ENCODE results near the gene LMBR1L. TPM values are rescaled to one million over a fixed set of nuclear protein-coding genes. Genes with fewer than 3 reads are reported as not detected.
"Not testable (repeated sequence)": the region's sequence is repeated elsewhere in the genome, so short reads cannot be mapped to it uniquely, and the experiment has no call there.

The LMBR1L gene
- total RNA-seq, 1 experiment from 2014 or later: 78.2 TPM

DNA sequence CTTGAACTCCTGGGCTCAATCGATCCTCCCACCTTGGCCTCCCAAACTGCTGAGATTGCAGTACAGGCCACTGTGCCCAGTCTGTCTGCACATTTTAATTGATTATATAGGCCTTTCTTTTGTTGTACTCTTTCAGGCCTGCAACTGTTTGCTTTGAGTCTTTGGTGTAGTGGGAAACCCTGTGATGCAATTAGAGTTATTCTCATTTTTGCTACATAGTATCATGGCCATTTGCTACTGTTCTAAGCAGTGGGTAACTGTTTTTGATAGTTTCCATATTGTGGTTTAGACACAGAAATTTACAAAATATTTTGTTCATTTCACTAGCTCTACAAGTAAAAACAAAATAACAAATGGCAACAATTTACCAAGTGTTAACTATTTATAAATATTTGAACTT, 26.8 kb upstream of the LMBR1L start:
- no peak for ATAC-seq
- POLR2A ChIA-PET: no interaction called here
- TF ChIP-seq USF2 (CRISPR knock-in tag; IDR thresholded peaks at IDR 0.05) (no peak), HMGA2 (CRISPR knock-in tag; IDR thresholded peaks at IDR 0.05) (no peak), GTF2I (CRISPR knock-in tag; conservative IDR thresholded peaks at IDR 0.05) (no peak), ZNF416 (CRISPR knock-in tag; IDR thresholded peaks at IDR 0.05) (no peak), TEAD4 (CRISPR knock-in tag; IDR thresholded peaks at IDR 0.05) (no peak), ZNF219 (CRISPR knock-in tag; IDR thresholded peaks at IDR 0.05; ENCODE audit: borderline replicate concordance) (no peak), ZMAT4 (CRISPR knock-in tag; IDR thresholded peaks at IDR 0.05) (no peak), RELA (CRISPR knock-in tag; IDR thresholded peaks at IDR 0.05; ENCODE audit: borderline replicate concordance) (no peak), NFATC4 (CRISPR knock-in tag; IDR thresholded peaks at IDR 0.05) (no peak), KAT7 (CRISPR knock-in tag; IDR thresholded peaks at IDR 0.05; ENCODE audit: borderline replicate concordance) (no peak), ATF1 (CRISPR knock-in tag; IDR thresholded peaks at IDR 0.05) (no peak), EMX1 (CRISPR knock-in tag; IDR thresholded peaks at IDR 0.05) (no peak)
- TF ChIP-seq, protein P1, sequence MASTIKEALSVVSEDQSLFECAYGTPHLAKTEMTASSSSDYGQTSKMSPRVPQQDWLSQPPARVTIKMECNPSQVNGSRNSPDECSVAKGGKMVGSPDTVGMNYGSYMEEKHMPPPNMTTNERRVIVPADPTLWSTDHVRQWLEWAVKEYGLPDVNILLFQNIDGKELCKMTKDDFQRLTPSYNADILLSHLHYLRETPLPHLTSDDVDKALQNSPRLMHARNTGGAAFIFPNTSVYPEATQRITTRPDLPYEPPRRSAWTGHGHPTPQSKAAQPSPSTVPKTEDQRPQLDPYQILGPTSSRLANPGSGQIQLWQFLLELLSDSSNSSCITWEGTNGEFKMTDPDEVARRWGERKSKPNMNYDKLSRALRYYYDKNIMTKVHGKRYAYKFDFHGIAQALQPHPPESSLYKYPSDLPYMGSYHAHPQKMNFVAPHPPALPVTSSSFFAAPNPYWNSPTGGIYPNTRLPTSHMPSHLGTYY (CRISPR knock-in tag; IDR thresholded peaks at IDR 0.05): no peak
- TF ChIP-seq, protein P2, sequence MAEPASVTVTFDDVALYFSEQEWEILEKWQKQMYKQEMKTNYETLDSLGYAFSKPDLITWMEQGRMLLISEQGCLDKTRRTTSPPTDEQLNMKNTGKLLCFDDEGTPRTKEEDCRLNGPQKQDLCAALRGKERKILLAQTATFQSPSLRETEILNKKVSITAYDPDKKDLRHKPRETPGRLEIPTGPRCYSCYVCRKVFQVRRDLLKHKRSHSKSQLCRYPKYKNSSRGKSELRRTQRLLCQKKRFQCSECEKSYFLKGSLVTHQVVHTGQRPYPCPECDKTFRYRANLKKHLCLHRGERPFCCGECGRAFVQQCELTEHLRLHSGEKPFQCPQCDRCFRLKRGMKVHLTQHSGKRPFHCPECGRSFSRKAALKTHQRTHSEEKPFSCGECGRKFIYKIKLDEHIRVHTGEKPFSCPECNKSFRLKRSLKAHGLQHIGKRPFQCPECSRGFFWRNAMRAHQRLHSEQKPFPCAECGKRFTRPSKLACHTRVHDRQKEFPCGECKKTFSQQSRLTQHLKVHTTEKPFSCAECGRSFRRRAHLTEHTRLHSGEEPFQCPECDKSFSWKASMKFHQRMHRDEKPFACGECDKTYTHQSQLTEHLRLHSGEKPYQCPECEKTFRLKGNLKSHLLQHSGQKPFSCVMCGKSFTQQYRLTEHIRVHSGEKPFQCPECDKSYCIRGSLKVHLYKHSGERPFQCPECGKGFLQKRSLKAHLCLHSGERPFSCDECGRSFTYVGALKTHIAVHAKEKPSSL (CRISPR knock-in tag; conservative IDR thresholded peaks at IDR 0.05): no peak
- TF ChIP-seq, protein P3, sequence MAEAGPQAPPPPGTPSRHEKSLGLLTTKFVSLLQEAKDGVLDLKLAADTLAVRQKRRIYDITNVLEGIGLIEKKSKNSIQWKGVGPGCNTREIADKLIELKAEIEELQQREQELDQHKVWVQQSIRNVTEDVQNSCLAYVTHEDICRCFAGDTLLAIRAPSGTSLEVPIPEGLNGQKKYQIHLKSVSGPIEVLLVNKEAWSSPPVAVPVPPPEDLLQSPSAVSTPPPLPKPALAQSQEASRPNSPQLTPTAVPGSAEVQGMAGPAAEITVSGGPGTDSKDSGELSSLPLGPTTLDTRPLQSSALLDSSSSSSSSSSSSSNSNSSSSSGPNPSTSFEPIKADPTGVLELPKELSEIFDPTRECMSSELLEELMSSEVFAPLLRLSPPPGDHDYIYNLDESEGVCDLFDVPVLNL (CRISPR knock-in tag; IDR thresholded peaks at IDR 0.05; ENCODE audit: borderline replicate concordance, low read depth): no peak
- TF ChIP-seq, protein P4, sequence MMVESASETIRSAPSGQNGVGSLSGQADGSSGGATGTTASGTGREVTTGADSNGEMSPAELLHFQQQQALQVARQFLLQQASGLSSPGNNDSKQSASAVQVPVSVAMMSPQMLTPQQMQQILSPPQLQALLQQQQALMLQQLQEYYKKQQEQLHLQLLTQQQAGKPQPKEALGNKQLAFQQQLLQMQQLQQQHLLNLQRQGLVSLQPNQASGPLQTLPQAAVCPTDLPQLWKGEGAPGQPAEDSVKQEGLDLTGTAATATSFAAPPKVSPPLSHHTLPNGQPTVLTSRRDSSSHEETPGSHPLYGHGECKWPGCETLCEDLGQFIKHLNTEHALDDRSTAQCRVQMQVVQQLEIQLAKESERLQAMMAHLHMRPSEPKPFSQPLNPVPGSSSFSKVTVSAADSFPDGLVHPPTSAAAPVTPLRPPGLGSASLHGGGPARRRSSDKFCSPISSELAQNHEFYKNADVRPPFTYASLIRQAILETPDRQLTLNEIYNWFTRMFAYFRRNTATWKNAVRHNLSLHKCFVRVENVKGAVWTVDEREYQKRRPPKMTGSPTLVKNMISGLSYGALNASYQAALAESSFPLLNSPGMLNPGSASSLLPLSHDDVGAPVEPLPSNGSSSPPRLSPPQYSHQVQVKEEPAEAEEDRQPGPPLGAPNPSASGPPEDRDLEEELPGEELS (CRISPR knock-in tag; IDR thresholded peaks at IDR 0.05): no peak
- TF ChIP-seq, protein P5, sequence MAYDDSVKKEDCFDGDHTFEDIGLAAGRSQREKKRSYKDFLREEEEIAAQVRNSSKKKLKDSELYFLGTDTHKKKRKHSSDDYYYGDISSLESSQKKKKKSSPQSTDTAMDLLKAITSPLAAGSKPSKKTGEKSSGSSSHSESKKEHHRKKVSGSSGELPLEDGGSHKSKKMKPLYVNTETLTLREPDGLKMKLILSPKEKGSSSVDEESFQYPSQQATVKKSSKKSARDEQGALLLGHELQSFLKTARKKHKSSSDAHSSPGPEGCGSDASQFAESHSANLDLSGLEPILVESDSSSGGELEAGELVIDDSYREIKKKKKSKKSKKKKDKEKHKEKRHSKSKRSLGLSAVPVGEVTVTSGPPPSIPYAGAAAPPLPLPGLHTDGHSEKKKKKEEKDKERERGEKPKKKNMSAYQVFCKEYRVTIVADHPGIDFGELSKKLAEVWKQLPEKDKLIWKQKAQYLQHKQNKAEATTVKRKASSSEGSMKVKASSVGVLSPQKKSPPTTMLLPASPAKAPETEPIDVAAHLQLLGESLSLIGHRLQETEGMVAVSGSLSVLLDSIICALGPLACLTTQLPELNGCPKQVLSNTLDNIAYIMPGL (CRISPR knock-in tag; IDR thresholded peaks at IDR 0.05): no peak

GRCh38 chr12:49136997-49137396, 26.4 kb upstream of the LMBR1L start:
- H3K9me3 Mint-ChIP-seq; H3K4me1 Mint-ChIP-seq; H3K27ac Mint-ChIP-seq; H3K36me3 Mint-ChIP-seq; DNase-seq (ENCODE audit: low spot score); H3K27me3 Mint-ChIP-seq (ENCODE audit: low read depth); POLR2A ChIA-PET; CTCF ChIA-PET; H3K4me3 Mint-ChIP-seq; ATAC-seq: not testable (repeated sequence)

More for the DNA sequence above, 26.8 kb upstream of the LMBR1L start:
- no peaks in the 10 kb centered on the region for H3K4me1 Mint-ChIP-seq
- no peaks in the 10 kb centered on the region for H3K36me3 Mint-ChIP-seq
- no peaks in the 10 kb centered on the region; the same call in 1 of the 2 replicates for H3K27me3 Mint-ChIP-seq (ENCODE audit: low read depth)
- DNase-seq (ENCODE audit: low spot score): no peak
- no peak overlapping the region for H3K27ac Mint-ChIP-seq
- no peak overlapping the region for H3K4me3 Mint-ChIP-seq
- CTCF ChIA-PET: interaction anchor here (0.7 to 1.0 kb wide), 2 partner anchors 18 to 88 kb away, joined by 3 to 5 read pairs; no protein-coding TSS in a partner anchor
- no peaks in the 10 kb centered on the region for H3K9me3 Mint-ChIP-seq
